H54 (cell line): ENCODE measurements around the gene H2AZ2.

Experiments
- DNase-seq: peaks from one replicate; pipeline ENCODE4 v3.0.0; 2011; ENCODE audit warnings: low spot score, mixed read lengths; ENCODE audit not compliant: insufficient read length
- FAIRE-seq: peaks from 3 replicates; lab custom pipeline; 2011; peaks lifted over from hg19 to GRCh38; lab: Jason Lieb, UNC
- POLR2A ChIP-seq: IDR thresholded peaks from 2 replicates; pipeline ENCODE4 v1.6.1; 2011; ENCODE audit warnings: low read depth, mild to moderate bottlenecking, low read length

H2AZ2 gene

DNA sequence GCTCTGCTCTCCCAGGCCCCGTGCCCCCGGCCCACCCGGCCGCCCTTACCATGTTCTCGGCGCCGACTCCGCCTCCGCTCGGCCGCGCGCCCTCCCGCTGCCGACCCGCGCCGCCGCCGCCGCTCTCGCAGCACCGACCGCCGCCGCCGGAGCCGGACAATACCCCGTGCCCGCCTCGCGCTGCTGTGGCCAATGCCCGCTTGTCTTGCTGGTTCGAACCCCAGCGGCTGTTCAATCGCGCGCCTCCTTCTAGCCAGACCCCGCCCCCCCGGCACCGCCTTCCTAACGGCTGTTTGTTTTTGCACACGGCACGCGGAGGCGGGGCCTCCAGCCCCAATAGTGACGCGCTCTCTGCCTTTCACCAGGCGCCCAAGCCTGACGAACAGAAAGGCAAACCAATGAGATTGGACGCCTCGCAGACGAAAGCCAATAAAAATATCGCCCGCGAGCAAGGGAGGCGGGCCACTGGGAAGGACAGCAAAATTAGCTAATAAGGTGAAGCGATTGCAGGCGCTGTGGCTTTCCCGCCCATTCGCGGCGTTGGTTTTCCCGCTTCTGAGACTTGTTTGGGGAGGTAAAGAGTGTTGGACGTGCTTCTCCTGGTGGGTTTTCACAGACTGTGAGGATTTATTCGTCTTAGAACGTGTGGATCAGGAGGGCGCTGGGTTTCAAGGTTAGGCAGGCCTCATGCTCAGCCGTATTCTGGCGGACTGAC, at the start of gene H2AZ2:
Gene H2AZ2, minus strand, starts transcription at position 168 of the 715 bp plus-strand sequence. Its CDS starts 116 bp downstream, at position 52.
- DNase-seq (peak; percentile 99), FAIRE-seq (peak; percentile 95)
- peak; percentile 94 for TF ChIP-seq POLR2A

- DNase-seq (no peak), FAIRE-seq (no peak)
- no peak for TF ChIP-seq POLR2A
Observed at GRCh38 chr7:44897309-44897708, 49.4 kb upstream of the H2AZ2 start.

GRCh38 chr7:44894888-44895580, 47.1 kb upstream of the H2AZ2 start:
- TF ChIP-seq POLR2A, result no peak
- no peak for FAIRE-seq
- no peak for DNase-seq

DNA sequence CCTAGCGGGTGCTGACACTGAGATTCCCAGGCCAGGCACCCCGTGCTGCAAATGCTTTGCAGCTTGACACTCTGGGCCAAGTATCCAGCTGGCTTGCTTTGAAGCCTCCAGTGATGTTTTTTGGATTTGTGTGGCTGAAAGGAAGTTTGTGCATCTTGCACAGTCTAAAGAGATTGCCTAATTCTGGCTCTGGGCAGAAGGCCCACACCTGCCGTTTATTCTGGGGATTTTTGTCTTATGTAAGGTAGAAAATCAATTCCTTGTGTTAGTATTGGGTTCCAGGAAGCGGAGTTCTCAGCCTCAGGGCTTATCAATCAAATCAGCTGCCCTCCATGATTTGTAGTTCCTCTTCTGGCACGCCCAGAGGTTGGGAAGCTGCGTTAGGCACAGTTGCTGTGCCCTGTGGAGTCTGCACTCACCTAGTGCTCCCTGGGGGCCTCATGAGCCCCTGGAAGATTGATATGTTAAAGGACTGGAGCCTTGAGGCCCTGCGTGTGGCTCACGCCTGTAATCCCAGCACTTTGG, 45.9 kb upstream of the H2AZ2 start:
- FAIRE-seq (no peak), DNase-seq (no peak)
- TF ChIP-seq POLR2A, result no peak

GRCh38 chr7:44891791-44892190, 43.9 kb upstream of the H2AZ2 start:
- no peak for TF ChIP-seq POLR2A
- FAIRE-seq, result no peak
- no peak for DNase-seq

DNA sequence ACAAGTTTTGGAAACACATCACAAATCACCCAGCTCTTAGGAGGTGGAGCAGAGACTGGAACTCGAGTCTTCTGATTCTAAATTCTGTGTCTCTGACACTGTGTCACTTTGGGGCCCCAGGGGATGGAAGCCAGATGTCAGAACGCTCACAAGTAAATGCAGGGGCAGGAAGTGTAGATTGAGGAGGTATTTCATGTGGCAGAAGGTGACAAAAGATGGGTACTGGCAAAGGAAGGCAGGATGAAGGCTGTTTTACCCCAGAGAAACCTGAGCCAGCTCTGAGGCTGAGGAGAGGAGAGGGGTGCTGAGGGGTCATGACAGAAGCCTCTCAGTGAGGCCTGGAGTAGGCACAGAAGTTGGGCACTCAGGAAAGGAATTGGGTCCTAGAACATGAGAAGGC, 43.5 kb upstream of the H2AZ2 start:
- no peak for DNase-seq
- no peak for TF ChIP-seq POLR2A
- FAIRE-seq, result no peak

- DNase-seq (no peak), FAIRE-seq (no peak)
- TF ChIP-seq POLR2A, result no peak
Observed at GRCh38 chr7:44889086-44889781, 41.3 kb upstream of the H2AZ2 start.

GRCh38 chr7:44887293-44887692, 39.4 kb upstream of the H2AZ2 start:
- DNase-seq (no peak), FAIRE-seq (no peak)
- TF ChIP-seq POLR2A, result no peak

DNA sequence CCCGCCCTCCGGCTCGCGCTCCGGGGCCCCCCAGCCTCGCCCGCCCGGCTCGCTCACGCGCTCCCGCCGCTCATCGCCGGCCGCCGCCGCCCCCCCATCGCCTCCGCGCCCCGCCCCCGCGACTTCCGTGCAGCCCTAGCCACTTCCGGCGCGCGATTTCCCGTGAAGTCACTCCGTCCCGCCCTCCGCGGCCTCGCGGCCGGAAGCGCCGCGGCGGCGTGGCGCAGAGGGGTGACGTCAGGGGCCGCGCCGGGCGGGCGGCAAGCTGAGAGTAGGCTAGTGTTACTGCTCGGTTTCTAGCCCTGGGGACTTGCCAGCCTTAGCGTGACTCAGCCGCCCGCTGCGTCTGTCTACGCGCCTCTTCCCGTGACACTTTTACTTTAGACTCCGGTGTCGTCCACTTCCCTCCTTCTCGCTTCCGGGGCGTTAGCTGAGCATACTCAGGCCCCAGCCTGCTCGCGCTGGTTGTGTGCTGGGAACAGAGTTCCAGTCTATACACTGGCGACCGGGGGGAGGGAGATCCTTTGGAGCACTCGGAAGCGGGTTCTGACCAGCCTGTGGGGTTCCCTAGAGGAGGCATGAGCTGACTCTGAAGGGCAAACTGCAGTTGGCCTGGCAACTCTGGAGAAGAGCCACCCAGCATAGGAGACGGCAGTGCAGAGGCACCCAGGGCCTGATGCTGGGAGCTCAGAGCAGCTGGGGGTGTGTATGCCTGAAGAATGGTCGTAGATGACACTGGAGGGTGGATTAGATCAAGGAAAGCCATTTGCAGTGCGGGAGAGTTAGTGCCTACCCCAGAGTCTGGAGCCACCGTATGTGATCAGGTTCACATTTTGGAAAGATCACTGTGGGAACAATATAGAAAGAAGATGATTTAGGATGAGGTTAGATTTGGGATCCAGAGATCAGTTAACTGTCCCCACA, 37.8 kb upstream of the H2AZ2 start, which contains the start of gene PURB:
Gene PURB, minus strand, starts transcription at position 137 of the 924 bp plus-strand sequence. CDS start 182 bp downstream, outside the sequence.
- peak; percentile 99 for DNase-seq
- FAIRE-seq, result peak; percentile 84
- TF ChIP-seq POLR2A, result peak; percentile 81

DNA sequence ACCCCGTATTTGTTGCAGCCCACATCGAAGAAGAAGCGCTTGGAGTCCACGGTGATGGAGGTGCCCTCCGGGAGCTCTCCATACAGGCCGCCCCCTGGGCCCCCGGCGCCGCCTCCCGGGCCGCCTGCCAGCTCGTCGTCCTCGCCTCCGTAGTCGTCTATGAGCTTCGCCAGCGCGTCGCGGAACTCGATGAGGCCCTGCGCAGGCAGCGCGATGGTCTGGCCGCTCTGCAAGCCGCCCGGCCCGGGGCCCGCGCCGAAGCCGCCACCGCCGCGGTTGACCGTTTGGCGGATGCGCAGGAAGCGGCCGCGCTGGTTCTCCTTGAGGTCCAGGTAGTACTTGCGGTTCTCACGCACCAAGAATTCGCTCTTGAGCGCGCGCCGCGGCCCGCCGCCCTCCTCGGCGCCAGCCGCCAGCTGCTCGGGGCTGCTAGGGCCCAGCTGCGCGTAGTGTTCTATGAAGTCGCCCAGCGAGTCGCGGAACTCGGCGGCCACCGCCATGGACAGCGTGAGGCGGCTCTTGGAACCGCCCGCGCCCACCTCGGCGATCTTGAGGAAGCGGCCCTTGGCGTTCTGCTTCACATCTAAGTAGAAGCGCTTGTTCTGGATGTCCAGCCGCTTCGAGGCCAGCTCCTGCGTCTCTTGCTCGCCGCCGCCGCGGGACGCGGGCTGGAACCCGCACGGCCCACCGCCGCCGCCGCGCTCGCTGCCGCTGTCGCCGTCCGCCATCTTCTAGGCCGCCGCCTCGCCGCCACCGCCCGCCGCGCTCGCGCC, 36.9 kb upstream of the H2AZ2 start:
- peak; percentile 58 for TF ChIP-seq POLR2A
- no peak for FAIRE-seq
- peak; percentile 42 for DNase-seq

DNA sequence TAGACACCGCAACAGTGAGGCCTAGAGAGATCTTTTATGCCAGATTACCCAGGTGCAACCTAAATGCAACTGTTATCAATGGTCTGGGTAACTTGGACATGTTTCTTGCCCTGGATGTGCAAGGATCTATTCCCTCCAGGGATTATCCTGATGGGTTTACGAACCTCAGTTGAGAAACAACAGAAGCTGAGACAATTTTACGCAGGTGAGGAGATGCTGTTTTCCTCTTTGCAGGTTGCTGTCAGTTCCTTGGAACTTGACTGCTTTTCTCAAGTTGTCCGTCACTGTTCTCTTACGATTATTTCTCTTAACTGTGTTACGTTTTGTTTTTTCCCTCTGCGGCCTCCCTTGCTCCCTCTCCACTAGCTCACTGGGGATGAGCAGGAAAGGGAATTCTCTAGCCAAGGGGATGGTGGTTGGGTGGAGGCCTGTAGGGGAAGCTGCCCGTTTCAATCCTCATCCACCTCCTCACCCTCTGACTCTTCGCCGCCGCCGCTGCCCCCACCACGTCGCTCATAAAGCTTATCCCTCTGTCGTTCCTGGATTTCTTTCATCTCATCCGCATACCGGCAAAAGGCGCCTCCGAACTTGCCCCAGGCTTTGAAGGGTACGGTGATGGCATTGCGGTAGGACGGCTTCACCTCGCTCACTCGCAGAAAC, 36.2 kb upstream of the H2AZ2 start:
- FAIRE-seq (no peak), DNase-seq (no peak)
- TF ChIP-seq POLR2A, result no peak

DNA sequence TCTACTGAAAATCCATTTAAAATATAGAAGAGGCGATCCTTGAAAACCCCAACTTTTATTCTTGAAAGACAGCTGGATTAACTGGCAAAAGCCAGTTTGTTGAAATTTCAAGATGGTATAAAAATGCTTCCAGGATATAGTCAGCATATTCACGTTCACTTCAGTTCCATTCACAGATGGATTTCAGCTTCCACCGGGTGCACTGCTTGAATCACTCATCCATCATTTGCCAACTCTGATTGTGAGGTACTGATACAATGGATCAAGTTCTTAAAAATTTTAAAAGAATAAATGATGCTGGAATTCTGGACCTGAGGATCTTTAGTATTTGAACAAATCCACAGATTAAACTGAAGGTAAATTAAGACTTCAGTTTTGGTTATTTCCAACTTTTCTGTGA, 35.0 kb upstream of the H2AZ2 start:
- TF ChIP-seq POLR2A, result no peak
- no peak for FAIRE-seq
- no peak for DNase-seq
